ENCODE results near the gene SH3RF3. TPM values are rescaled to one million over a fixed set of nuclear protein-coding genes. Genes with fewer than 3 reads are reported as not detected.

Gene SH3RF3
- total RNA-seq, 4 donors from 2014 or later: 5.3 to 10.0 (median 8.0) TPM

GRCh38 chr2:109085912-109086742, 42.9 kb upstream of the SH3RF3 start:
- TF ChIP-seq, protein P1, sequence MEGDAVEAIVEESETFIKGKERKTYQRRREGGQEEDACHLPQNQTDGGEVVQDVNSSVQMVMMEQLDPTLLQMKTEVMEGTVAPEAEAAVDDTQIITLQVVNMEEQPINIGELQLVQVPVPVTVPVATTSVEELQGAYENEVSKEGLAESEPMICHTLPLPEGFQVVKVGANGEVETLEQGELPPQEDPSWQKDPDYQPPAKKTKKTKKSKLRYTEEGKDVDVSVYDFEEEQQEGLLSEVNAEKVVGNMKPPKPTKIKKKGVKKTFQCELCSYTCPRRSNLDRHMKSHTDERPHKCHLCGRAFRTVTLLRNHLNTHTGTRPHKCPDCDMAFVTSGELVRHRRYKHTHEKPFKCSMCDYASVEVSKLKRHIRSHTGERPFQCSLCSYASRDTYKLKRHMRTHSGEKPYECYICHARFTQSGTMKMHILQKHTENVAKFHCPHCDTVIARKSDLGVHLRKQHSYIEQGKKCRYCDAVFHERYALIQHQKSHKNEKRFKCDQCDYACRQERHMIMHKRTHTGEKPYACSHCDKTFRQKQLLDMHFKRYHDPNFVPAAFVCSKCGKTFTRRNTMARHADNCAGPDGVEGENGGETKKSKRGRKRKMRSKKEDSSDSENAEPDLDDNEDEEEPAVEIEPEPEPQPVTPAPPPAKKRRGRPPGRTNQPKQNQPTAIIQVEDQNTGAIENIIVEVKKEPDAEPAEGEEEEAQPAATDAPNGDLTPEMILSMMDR (IDR thresholded peaks at IDR 0.05; ENCODE audit: low read depth): no peak

DNA sequence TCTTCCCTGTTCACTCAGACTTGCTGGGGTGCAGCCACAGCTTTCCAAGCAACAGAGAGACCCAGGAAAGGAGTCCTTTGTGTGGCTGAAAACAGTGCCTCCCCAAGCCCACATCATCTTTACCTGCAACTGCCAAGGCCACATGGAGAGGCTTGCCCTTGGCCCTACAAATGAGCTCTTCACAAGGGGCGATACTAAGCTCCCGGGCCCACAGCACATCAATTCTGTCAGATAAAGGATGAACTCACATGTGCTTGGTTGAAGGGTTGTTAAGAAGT, 42.3 kb upstream of the SH3RF3 start:
- TF ChIP-seq, protein P1 (IDR thresholded peaks at IDR 0.05; ENCODE audit: low read depth): no peak

GRCh38 chr2:109087055-109087663, 41.8 kb upstream of the SH3RF3 start:
- TF ChIP-seq, protein P1 (IDR thresholded peaks at IDR 0.05; ENCODE audit: low read depth): no peak

- TF ChIP-seq, protein P1 (IDR thresholded peaks at IDR 0.05; ENCODE audit: low read depth): no peak
Measured at GRCh38 chr2:109089602-109090300, 39.3 kb upstream of the SH3RF3 start.

DNA sequence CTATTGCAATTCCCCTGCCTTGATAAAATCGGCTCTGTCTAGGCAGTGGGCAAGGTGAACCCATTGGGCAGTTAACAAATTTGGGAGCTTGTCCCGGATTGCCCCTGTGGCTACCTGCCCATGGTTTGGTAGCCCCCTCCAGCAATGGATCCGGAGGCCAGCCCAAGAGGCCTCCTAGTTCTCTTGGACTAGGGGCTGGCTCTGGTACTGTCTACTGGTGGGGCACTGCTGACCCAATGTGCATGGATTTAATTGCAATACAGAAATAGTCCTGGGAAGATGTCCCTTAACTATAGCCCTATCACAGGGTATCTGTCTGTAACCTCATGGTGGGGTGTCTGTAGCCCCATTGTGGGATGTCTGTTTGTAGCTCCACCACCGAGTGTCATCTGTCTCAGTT, 37.5 kb upstream of the SH3RF3 start:
- TF ChIP-seq, protein P1 (IDR thresholded peaks at IDR 0.05; ENCODE audit: low read depth): no peak

DNA sequence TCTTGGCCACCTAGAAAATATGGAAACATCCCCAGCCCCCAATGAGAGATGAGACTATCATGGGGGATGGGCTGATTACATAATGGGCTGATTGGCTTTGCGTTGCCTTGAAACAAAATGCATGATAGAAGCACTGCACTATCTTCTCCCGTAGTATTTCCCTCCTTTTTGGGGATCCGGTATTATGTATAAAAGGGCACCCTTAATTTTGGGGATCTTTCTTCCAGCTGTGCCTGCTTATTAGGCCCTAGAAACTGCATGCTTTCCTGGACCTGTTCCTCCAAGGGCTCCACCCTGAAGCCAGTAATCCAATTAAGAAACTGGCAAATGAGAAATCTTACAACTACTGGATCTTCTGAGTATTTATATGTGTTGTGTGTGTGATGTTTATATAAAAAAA, 34.9 kb upstream of the SH3RF3 start:
- TF ChIP-seq, protein P1 (IDR thresholded peaks at IDR 0.05; ENCODE audit: low read depth): no peak

DNA sequence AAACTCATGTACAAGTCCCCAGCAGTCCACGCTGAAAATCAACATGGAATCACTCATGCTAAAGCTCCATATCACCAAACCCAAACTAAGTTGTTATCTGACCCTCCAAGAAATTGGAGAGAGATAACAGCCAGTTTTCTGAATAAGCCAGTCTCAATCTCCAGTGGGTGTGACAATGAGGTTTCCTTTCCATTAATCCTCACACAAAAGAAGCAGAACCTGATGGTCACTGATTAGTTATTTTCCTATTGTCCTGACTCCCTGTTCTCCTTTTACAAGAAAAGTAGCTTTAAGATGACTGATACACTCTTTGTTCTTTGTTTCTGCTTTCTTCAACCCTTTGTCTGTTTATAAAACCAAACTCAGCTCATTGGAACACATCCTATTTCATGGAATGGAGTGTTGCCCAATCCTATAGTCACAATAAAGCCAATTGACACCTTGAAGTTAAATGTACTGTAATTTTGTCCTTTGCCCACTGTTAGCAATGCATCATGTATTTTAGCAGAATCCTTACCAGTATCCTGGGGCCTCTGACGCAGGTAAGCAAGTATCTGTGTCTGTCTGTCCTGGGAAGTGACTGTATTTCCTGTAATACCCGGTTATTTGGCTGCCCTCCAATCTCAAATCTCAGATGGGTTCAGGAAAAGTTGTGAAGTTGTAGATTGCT, 30.6 kb upstream of the SH3RF3 start:
- TF ChIP-seq, protein P1 (IDR thresholded peaks at IDR 0.05; ENCODE audit: low read depth): no peak
